IPS-18a (cell line): ENCODE data around the gene ELF2.
"Not testable (repeated sequence)": the region's sequence is repeated elsewhere in the genome, so short reads cannot be mapped to it uniquely, and the experiment has no call there.

Experiments used
- H3K27ac ChIP-seq: one replicate; pipeline ENCODE4 v1.5.1; 2013; ENCODE audit warnings: low read length
- H3K27me3 ChIP-seq: one replicate; pipeline ENCODE4 v1.6.1; 2013; ENCODE audit warnings: mild to moderate bottlenecking, low read length; ENCODE audit not compliant: control insufficient read depth, insufficient read depth
- H3K36me3 ChIP-seq: one replicate; pipeline ENCODE4 v1.6.1; 2013; ENCODE audit warnings: low read depth, low read length; ENCODE audit not compliant: control insufficient read depth
- H3K4me1 ChIP-seq: one replicate; pipeline ENCODE4 v1.6.1; 2013; ENCODE audit warnings: low read depth, low read length; ENCODE audit not compliant: control insufficient read depth
- H3K4me3 ChIP-seq: one replicate; pipeline ENCODE4 v1.5.1; 2013; ENCODE audit warnings: low read length
- H3K9ac ChIP-seq: one replicate; pipeline ENCODE4 v1.6.1; 2013; ENCODE audit warnings: mild to moderate bottlenecking, low read length, moderate library complexity
- H3K9me3 ChIP-seq: one replicate; pipeline ENCODE4 v1.6.1; 2013; ENCODE audit warnings: low read depth, low read length; ENCODE audit not compliant: control insufficient read depth

The ELF2 gene

GRCh38 chr4:139207873-139208403 is 30.9 kb upstream of the ELF2 start:
- Histone ChIP-seq H3K4me3 (no peak overlapping the region), H3K27ac (no peak overlapping the region), H3K27me3 (no peaks in the 10 kb centered on the region), H3K9ac (no peak overlapping the region), H3K9me3 (no peaks in the 10 kb centered on the region), H3K4me1 (no peaks in the 10 kb centered on the region), H3K36me3 (no peaks in the 10 kb centered on the region)

- H3K9ac ChIP-seq = no peak overlapping the region
- H3K36me3 ChIP-seq = no peaks in the 10 kb centered on the region
- H3K27me3 ChIP-seq = no peaks in the 10 kb centered on the region
- H3K27ac ChIP-seq = no peak overlapping the region
- no peaks in the 10 kb centered on the region for H3K9me3 ChIP-seq
- no peak overlapping the region for H3K4me3 ChIP-seq
- no peaks in the 10 kb centered on the region for H3K4me1 ChIP-seq
Measured at GRCh38 chr4:139207247-139207646, 30.2 kb upstream of the ELF2 start.

DNA sequence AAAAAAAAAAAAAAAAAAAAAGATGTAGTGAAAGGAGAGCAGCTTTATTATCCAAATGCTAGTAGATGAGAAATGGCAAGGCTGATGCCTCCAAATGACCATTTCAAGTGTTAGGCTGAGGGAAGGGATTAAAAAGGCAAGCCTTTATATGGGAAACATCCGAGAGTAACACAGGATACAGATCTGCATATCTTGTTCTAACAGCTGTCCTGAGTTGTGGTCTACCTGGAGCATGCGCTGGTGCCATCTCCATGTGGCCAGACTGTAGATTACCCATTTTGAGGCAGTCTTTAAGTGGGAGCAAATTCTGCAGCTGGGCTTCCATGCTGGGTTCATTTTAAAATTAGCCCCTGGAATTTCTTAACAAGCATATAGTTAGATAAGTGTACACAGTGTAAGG is 26.0 kb upstream of the ELF2 start:
- Histone ChIP-seq H3K9ac (no peak overlapping the region), H3K9me3 (no peaks in the 10 kb centered on the region), H3K27me3 (no peaks in the 10 kb centered on the region), H3K36me3 (no peaks in the 10 kb centered on the region), H3K4me1 (no peaks in the 10 kb centered on the region), H3K27ac (no peak overlapping the region), H3K4me3 (no peak overlapping the region)

GRCh38 chr4:139200506-139200905 is 23.5 kb upstream of the ELF2 start:
- Histone ChIP-seq H3K9me3 (no peaks in the 10 kb centered on the region), H3K27ac (no peak overlapping the region), H3K9ac (no peak overlapping the region), H3K4me3 (no peak overlapping the region), H3K27me3 (no peaks in the 10 kb centered on the region), H3K4me1 (no peaks in the 10 kb centered on the region), H3K36me3 (no peaks in the 10 kb centered on the region)

DNA sequence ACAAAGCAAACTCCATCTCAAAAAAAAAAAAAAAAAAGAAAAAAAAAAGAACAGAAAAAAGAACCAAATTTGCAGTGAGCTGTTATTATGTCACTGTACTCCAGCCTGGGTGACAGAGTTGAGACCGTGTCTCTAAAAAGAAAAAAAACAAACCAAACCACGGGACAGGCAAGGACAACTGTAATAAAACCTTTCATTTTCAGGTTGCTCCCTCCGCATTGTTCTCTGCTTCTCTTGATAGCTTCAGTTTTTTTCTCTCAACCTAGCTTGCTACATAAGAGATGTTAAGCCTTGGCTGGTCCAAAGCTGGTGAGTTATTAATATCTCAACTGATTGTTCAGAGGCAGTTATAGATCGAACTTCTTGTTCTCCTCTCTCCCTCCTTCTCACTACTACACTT is 23.1 kb upstream of the ELF2 start:
- no peaks in the 10 kb centered on the region for H3K4me1 ChIP-seq
- no peaks in the 10 kb centered on the region for H3K27me3 ChIP-seq
- H3K4me3 ChIP-seq = no peak overlapping the region
- H3K27ac ChIP-seq = no peak overlapping the region
- H3K36me3 ChIP-seq = no peaks in the 10 kb centered on the region
- no peak overlapping the region for H3K9ac ChIP-seq
- H3K9me3 ChIP-seq = no peaks in the 10 kb centered on the region

GRCh38 chr4:139197214-139197613 is 20.2 kb upstream of the ELF2 start:
- H3K4me1 ChIP-seq, H3K27me3 ChIP-seq, H3K4me3 ChIP-seq: not testable (repeated sequence)

DNA sequence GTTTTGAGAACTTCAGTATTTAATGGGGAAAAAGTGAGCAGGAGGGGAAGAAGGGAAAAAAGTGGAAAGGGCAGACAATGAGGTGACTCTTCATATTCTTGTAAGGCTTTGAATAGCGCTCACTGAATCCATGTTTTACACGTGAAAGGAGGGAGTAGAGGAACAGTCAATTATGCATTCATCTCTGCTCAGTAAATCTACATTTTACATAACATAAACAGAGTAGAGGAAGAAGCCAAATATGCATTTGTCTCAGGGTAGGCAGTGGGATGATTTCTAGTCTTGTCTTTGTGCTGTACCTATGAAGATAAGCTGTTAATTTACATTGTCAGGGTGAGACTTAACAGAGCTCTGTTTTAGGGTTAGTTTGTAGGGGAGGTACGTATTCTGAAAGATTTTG is 19.4 kb upstream of the ELF2 start:
- H3K36me3 ChIP-seq = no peaks in the 10 kb centered on the region
- H3K27me3 ChIP-seq = no peaks in the 10 kb centered on the region
- H3K4me3 ChIP-seq = no peak overlapping the region
- H3K9ac ChIP-seq = no peak overlapping the region
- H3K27ac ChIP-seq = no peak overlapping the region
- H3K4me1 ChIP-seq = no peaks in the 10 kb centered on the region
- H3K9me3 ChIP-seq = no peaks in the 10 kb centered on the region

More at GRCh38 chr4:139197214-139197613, 20.2 kb upstream of the ELF2 start:
- H3K9me3 ChIP-seq, H3K27ac ChIP-seq, H3K36me3 ChIP-seq, H3K9ac ChIP-seq: not testable (repeated sequence)

- peaks cover 4% of the 10 kb centered on the region for H3K4me1 ChIP-seq
- H3K27ac ChIP-seq = no peak overlapping the region
- no peak overlapping the region for H3K9ac ChIP-seq
- no peaks in the 10 kb centered on the region for H3K27me3 ChIP-seq
- no peaks in the 10 kb centered on the region for H3K9me3 ChIP-seq
- H3K4me3 ChIP-seq = no peak overlapping the region
- no peaks in the 10 kb centered on the region for H3K36me3 ChIP-seq
Measured at GRCh38 chr4:139191373-139191772, 14.4 kb upstream of the ELF2 start.

DNA sequence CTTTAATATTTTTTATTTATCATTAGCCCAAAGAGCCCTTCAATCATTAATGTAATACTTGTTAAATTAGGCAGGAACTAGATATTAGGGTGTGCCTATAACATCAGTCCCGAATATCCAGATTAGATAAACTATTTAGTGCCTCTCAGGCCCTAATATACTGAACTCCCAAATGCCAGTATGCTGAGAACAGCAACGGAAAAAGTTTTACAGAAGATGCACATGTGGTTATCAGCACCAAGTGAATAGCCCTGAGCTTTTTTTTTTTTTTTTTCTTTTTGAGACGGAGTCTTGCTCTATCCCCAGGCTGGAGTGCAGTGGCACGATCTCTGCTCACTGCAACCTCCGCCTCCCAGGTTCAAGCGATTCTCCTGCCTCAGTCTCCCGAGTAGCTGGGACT is 13.0 kb upstream of the ELF2 start:
- no peaks in the 10 kb centered on the region for H3K9me3 ChIP-seq
- H3K27ac ChIP-seq = no peak overlapping the region
- H3K4me1 ChIP-seq = peaks cover 4% of the 10 kb centered on the region
- H3K36me3 ChIP-seq = no peaks in the 10 kb centered on the region
- H3K27me3 ChIP-seq = no peaks in the 10 kb centered on the region
- no peak overlapping the region for H3K9ac ChIP-seq
- H3K4me3 ChIP-seq = no peak overlapping the region

DNA sequence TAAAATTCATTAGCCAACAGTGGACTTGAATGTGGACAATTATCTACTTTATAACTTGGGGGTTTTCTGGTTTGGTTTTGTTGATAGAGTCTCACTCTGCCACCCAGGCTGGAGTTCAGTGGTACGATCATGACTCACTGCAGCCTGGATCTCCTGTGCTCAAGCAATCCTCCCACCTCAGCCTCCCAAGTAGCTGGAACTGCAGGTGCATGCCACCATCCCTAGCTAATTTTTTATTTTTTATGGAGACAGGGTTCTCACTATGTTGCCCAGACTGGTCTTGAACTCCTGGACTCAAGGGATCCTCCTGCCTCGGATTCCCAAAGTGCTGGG is 12.4 kb upstream of the ELF2 start:
- Histone ChIP-seq H3K9ac (no peak overlapping the region), H3K4me1 (peaks cover 4% of the 10 kb centered on the region), H3K36me3 (no peaks in the 10 kb centered on the region), H3K4me3 (no peak overlapping the region), H3K9me3 (no peaks in the 10 kb centered on the region), H3K27ac (no peak overlapping the region), H3K27me3 (no peaks in the 10 kb centered on the region)

DNA sequence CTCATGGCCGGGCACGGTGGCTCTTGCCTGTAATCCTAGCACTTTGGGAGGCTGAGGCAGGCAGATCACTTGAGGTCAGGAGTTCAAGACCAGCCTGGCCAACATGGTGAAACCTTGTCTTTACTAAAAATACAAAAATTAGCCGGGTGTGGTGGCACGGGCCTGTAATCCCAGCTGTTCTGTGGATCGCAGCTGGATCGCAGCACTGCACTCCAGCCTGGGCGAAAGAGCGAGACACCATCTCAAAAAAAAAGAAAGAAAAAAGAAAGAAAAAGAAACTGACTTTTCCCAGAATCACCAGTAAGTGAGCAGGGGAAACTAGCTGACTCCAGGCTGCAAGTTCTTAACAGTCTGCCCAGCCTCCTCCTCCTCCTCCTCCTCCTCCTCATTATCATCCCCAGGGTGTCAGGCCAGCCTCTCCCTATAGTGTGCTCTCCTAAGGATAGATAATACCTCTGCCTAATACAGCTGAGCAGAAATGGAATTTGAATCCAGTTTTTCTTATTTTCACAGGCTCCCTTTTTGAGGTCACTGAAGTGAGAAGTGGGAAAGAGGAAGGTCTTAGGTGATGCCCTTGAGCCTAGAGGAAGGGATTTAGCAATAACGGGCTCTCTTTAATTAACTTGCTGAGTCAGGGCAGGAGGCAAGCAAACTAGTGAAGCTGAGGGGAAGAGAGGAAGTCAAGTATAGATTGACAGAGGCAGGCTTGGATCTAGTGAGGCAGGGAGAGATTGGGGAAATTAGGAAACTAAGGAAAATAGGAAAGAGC is 11.8 kb upstream of the ELF2 start:
- no peak overlapping the region for H3K4me3 ChIP-seq
- no peaks in the 10 kb centered on the region for H3K27me3 ChIP-seq
- H3K9ac ChIP-seq = no peak overlapping the region
- peaks cover 4% of the 10 kb centered on the region for H3K4me1 ChIP-seq
- H3K36me3 ChIP-seq = no peaks in the 10 kb centered on the region
- H3K9me3 ChIP-seq = no peaks in the 10 kb centered on the region
- no peak overlapping the region for H3K27ac ChIP-seq

DNA sequence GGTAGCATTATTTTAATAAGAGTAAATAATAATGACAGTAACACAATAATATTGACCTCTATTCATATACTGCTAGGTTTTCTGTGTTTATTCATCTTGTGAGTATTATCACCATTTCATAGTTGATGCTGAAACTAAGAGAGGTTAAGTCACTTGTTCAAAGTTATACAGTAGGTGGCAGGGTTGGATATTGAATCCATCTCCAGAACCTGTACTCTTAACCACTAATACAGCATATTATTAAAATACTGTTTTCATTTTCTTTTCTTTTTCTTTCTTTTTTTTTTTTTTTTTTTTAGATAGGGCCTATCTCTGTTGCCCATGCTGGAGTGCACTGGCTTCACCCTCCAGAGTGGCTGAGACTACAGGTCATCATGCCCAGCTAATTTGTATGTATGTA is 7.1 kb upstream of the ELF2 start:
- Histone ChIP-seq H3K9ac (no peak overlapping the region), H3K27me3 (no peaks in the 10 kb centered on the region), H3K4me1 (peaks cover 8% of the 10 kb centered on the region), H3K27ac (no peak overlapping the region), H3K9me3 (no peaks in the 10 kb centered on the region), H3K36me3 (no peaks in the 10 kb centered on the region), H3K4me3 (no peak overlapping the region)
